HepG2 (cell line): Measurements from ENCODE around the gene CELF4. TPM values are rescaled to one million over a fixed set of nuclear protein-coding genes. Genes with fewer than 3 reads are reported as not detected.

ENCODE experiments used
- ATAC-seq: fragments of 200-7000 bp; cut with Tn5 transposase; 3 replicates; pipeline ENCODE4 v1.9.1; 2020; ENCODE audit warnings: mild to moderate bottlenecking, moderate library complexity
- BruUV-seq: library from RNA; stranded (reverse); fragments of 400-500 nt; replicated peaks from 2 replicates; lab custom pipeline; 2021; lab: Mats Ljungman, UMichigan
- CTCF ChIA-PET: fragments of 300-600 bp; formaldehyde crosslinking; extraction: SDS; loops from one replicate; lab custom pipeline; 2021; ENCODE audit warnings: low total read pairs, inconsistent platforms, low intra/inter-chr PET ratio; lab: Yijun Ruan, JAX
- POLR2A ChIA-PET: fragments of 350-600 bp; sonication (Branson Sonifier 250); formaldehyde crosslinking; loops from one replicate; lab custom pipeline; 2020; ENCODE audit warnings: antibody characterized with exemption, inconsistent platforms; lab: Yijun Ruan, JAX
- DNase-seq: peaks from one replicate; pipeline ENCODE4 v3.0.0-alpha.2; 2015; ENCODE audit warnings: low spot score
- FAIRE-seq: peaks from 3 replicates; lab custom pipeline; 2011; peaks lifted over from hg19 to GRCh38; lab: Jason Lieb, UNC
- H2AFZ ChIP-seq: one replicate; pipeline ENCODE4 v1.6.1; 2011; ENCODE audit warnings: low read length, inconsistent platforms
- H3K27ac ChIP-seq: fragments of 300-600 bp; 3 replicates; pipeline ENCODE4 v1.8.0; 2011; ENCODE audit warnings: mixed run types, mild to moderate bottlenecking, mixed read lengths, low read length, inconsistent platforms; ENCODE audit not compliant: insufficient read depth; ENCODE audit errors: extremely low read length
- H3K27me3 ChIP-seq, 2 experiments: fragments of 200-600 bp in 1 of 2; 2 replicates in 1 of 2; 3 replicates in 1 of 2; pipeline versions ENCODE4 v1.6.0 to v1.8.0; 2011; ENCODE audit warnings: low read length in 2 of 2, mild to moderate bottlenecking in 2 of 2, moderate library complexity in 2 of 2, inconsistent platforms in 1 of 2; ENCODE audit not compliant: insufficient read depth in 2 of 2, control insufficient read depth in 1 of 2
- H3K36me3 ChIP-seq, 2 experiments: fragments of 200-600 bp in 1 of 2; replicated peaks in 1 of 2; 2 replicates in 1 of 2; 3 replicates in 1 of 2; pipeline versions ENCODE4 v1.5.1 to v1.8.0; 2011; ENCODE audit warnings: low read length in 2 of 2, inconsistent platforms in 1 of 2; ENCODE audit not compliant: insufficient read depth in 2 of 2, control insufficient read depth in 1 of 2
- H3K4me1 ChIP-seq: 2 replicates; pipeline ENCODE4 v1.5.1; 2012; ENCODE audit warnings: low read length, inconsistent platforms; ENCODE audit not compliant: insufficient read depth
- H3K4me2 ChIP-seq: 2 replicates; pipeline ENCODE4 v1.6.0; 2011; ENCODE audit warnings: low read depth, low read length, inconsistent platforms
- H3K4me3 ChIP-seq, 3 experiments: fragments of 200-600 bp in 1 of 3; sonication (generic), shearing (Covaris generic) in 1 of 3; replicated peaks in 1 of 3; 2 replicates each; pipeline ENCODE4 v1.5.1; 2011 to 2016; ENCODE audit warnings: low read length in 3 of 3, inconsistent platforms in 2 of 3, low read depth in 2 of 3, mild to moderate bottlenecking in 2 of 3, control low read depth in 1 of 3, mixed read lengths in 1 of 3; ENCODE audit not compliant: insufficient read depth in 1 of 3
- H3K79me2 ChIP-seq: one replicate; pipeline ENCODE4 v1.6.1; 2011; ENCODE audit warnings: low read length, inconsistent platforms; ENCODE audit not compliant: insufficient read depth
- H3K9ac ChIP-seq: 2 replicates; pipeline ENCODE4 v1.6.0; 2011; ENCODE audit warnings: mild to moderate bottlenecking, low read depth, low read length, inconsistent platforms; ENCODE audit not compliant: insufficient read depth
- H3K9me3 ChIP-seq: 2 replicates; pipeline ENCODE4 v1.5.1; 2012; ENCODE audit warnings: mild to moderate bottlenecking, low read length
- H4K20me1 ChIP-seq: 2 replicates; pipeline ENCODE4 v1.6.0; 2011; ENCODE audit warnings: inconsistent platforms, mild to moderate bottlenecking, low read length, moderate library complexity; ENCODE audit not compliant: insufficient read depth
- ARHGAP35 ChIP-seq: sonication (generic); formaldehyde crosslinking; IDR thresholded peaks from 2 replicates; pipeline ENCODE4 v1.9.0; 2022; ENCODE audit warnings: mild to moderate bottlenecking, inconsistent platforms, moderate library complexity, missing genetic modification reagents, borderline replicate concordance
- BCLAF1 ChIP-seq: fragments of 450-650 bp; IDR thresholded peaks from 2 replicates; pipeline ENCODE4 v1.6.1; 2017; ENCODE audit warnings: mild to moderate bottlenecking
- CREB1 ChIP-seq, 2 experiments: fragments of 450-650 bp in 1 of 2; IDR thresholded peaks; 2 replicates each; pipeline ENCODE4 v1.6.1; 2016 to 2017; ENCODE audit warnings: control low read depth in 1 of 2, mild to moderate bottlenecking in 1 of 2, missing compliant biosample characterization in 1 of 2, missing genetic modification characterization in 1 of 2
- GFI1 ChIP-seq: sonication (generic); formaldehyde crosslinking; IDR thresholded peaks from 2 replicates; pipeline ENCODE4 v1.5.0; 2020; ENCODE audit warnings: missing genetic modification reagents, mild to moderate bottlenecking, borderline replicate concordance
- NFE2L2 ChIP-seq: fragments of 150-350 bp; IDR thresholded peaks from 2 replicates; pipeline ENCODE4 v1.6.1; 2014; ENCODE audit warnings: low read length
- NFYB ChIP-seq: sonication (generic); formaldehyde crosslinking; IDR thresholded peaks from 2 replicates; pipeline ENCODE4 v1.4.0; 2020; ENCODE audit warnings: missing genetic modification reagents
- SRSF9 ChIP-seq: fragments of 200-400 bp; formaldehyde crosslinking; IDR thresholded peaks from 2 replicates; pipeline ENCODE4 v1.6.1; 2018; ENCODE audit warnings: borderline replicate concordance, mild to moderate bottlenecking, low read depth, low read length; ENCODE audit not compliant: insufficient read depth, poor library complexity, severe bottlenecking
- ZFP62 ChIP-seq: sonication (generic); formaldehyde crosslinking; IDR thresholded peaks from 2 replicates; pipeline ENCODE4 v1.4.0; 2020; ENCODE audit warnings: missing genetic modification reagents
- ZNF138 ChIP-seq: sonication (generic); formaldehyde crosslinking; IDR thresholded peaks from 2 replicates; pipeline ENCODE4 v1.5.0; 2020; ENCODE audit warnings: mild to moderate bottlenecking, low read depth, missing genetic modification reagents
- ZNF33B ChIP-seq: sonication (generic); formaldehyde crosslinking; IDR thresholded peaks from 2 replicates; pipeline ENCODE4 v1.5.1; 2020; ENCODE audit warnings: mild to moderate bottlenecking, missing genetic modification reagents
- WGBS: methylation state at CpG from one replicate; pipeline ENCODE4 v1.1.6; 2017; ENCODE audit warnings: low lambda C conversion rate; 5-methylcytosine and 5-hydroxymethylcytosine counted together
- in situ Hi-C: cut with HindIII; loops from 2 replicates; pipeline ENCODE4 v1.10.0; 2017; ENCODE audit warnings: low pct_unique_long_range_greater_than_20kb; ENCODE audit not compliant: extremely low pct_ligation_motif_present
- intact Hi-C: fragments of 100-400 bp; cut with micrococcal nuclease; formaldehyde crosslinking; loops from one replicate; pipeline ENCODE4 v1.10.0; 2022; ENCODE audit not compliant: unreplicated experiment
- polyA plus RNA-seq, 8 experiments: library from polyadenylated mRNA; depleted of rRNA in 3 of 8; stranded (reverse) in 7 of 8; unstranded in 1 of 8; fragments of >200 nt; fragmentation: Illumina TruSeq in 4 of 8; extraction: Trizol in 4 of 8; gene quantifications; 2 replicates each; pipeline versions ENCODE4 v1.2.1 to v1.2.3, GENCODE V29; 2011 to 2016; ENCODE audit warnings: low read depth in 4 of 8, missing spikeins in 1 of 8, mixed read lengths in 1 of 8; ENCODE audit not compliant: insufficient read depth in 1 of 8
- total RNA-seq, 5 experiments: library from RNA; depleted of rRNA; stranded (reverse); fragments of >200 nt; fragmentation: Illumina TruSeq; extraction: Trizol; gene quantifications; 2 replicates each; pipeline ENCODE4 v1.2.3, GENCODE V29; 2016; ENCODE audit warnings: low read depth in 1 of 5
- TF ChIP-seq, protein P1 (sequence below): sonication (generic); formaldehyde crosslinking; IDR thresholded peaks from 2 replicates; pipeline ENCODE4 v1.4.0; 2020; ENCODE audit warnings: missing genetic modification reagents, borderline replicate concordance
- TF ChIP-seq, protein P2 (sequence below): IDR thresholded peaks from 2 replicates; pipeline ENCODE4 v1.4.0; 2020; ENCODE audit warnings: mild to moderate bottlenecking, missing genetic modification reagents

The CELF4 gene
- total and polyA plus RNA-seq, 2 of the 13 experiments (the other 11 are each of a cell fraction or from before 2014, with no cell fraction given): not detected

DNA sequence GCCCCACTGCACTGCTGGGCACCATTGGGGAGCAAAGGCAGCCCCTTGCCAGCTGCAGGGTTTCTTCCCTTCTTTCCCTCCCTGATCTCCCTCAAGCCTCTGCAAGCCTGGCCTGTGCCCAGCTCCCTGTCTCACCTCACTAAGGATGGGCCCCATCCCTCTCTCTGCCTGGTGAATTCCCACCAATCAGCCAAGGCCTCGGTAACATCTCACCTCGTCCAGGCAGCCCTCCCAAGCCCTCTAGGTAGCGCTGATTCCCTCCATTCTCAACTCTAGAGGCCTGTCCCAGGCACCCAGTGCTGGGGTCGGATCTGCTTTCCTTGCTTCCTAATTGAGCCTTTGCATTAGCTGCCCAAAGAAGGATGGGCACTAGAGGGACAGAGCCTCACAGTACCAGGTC lies 63.0 kb downstream of the CELF4 start:
- in situ Hi-C loops (no loop called here), intact Hi-C loops (no loop called here)
- no peak for ATAC-seq
- Histone ChIP-seq H4K20me1 (no peaks in the 10 kb centered on the region), H3K9ac (no peak overlapping the region), H3K27me3 (peaks cover 3 to 33% of the 10 kb centered on the region in 2 experiments; a peak in 2 of 5 replicates), H3K27ac (no peak overlapping the region), H3K79me2 (no peaks in the 10 kb centered on the region), H2AFZ (no peak overlapping the region), H3K4me3 (no peak overlapping the region), H3K4me1 (no peaks in the 10 kb centered on the region), H3K9me3 (no peaks in the 10 kb centered on the region), H3K36me3 (no peaks in the 10 kb centered on the region), H3K4me2 (no peak overlapping the region)
- WGBS: 0% methylated on average over 4 of the region's 4 CpGs
- POLR2A ChIA-PET: no interaction called here
- FAIRE-seq: no peak
- no TSS peak for BruUV-seq
- CTCF ChIA-PET: no interaction called here
- DNase-seq: no peak
- TF ChIP-seq NFE2L2 (no peak), NFYB (CRISPR knock-in tag) (no peak), CREB1 (IDR thresholded peaks at IDR 0.05) (no peak), CREB1 (CRISPR knock-in tag; IDR thresholded peaks at IDR 0.05) (no peak), ZNF33B (CRISPR knock-in tag) (no peak), ZNF138 (CRISPR knock-in tag) (no peak), ZFP62 (CRISPR knock-in tag) (no peak), GFI1 (no peak), BCLAF1 (no peak), SRSF9 (no peak), ARHGAP35 (CRISPR knock-in tag) (no peak)
- TF ChIP-seq, protein P1, sequence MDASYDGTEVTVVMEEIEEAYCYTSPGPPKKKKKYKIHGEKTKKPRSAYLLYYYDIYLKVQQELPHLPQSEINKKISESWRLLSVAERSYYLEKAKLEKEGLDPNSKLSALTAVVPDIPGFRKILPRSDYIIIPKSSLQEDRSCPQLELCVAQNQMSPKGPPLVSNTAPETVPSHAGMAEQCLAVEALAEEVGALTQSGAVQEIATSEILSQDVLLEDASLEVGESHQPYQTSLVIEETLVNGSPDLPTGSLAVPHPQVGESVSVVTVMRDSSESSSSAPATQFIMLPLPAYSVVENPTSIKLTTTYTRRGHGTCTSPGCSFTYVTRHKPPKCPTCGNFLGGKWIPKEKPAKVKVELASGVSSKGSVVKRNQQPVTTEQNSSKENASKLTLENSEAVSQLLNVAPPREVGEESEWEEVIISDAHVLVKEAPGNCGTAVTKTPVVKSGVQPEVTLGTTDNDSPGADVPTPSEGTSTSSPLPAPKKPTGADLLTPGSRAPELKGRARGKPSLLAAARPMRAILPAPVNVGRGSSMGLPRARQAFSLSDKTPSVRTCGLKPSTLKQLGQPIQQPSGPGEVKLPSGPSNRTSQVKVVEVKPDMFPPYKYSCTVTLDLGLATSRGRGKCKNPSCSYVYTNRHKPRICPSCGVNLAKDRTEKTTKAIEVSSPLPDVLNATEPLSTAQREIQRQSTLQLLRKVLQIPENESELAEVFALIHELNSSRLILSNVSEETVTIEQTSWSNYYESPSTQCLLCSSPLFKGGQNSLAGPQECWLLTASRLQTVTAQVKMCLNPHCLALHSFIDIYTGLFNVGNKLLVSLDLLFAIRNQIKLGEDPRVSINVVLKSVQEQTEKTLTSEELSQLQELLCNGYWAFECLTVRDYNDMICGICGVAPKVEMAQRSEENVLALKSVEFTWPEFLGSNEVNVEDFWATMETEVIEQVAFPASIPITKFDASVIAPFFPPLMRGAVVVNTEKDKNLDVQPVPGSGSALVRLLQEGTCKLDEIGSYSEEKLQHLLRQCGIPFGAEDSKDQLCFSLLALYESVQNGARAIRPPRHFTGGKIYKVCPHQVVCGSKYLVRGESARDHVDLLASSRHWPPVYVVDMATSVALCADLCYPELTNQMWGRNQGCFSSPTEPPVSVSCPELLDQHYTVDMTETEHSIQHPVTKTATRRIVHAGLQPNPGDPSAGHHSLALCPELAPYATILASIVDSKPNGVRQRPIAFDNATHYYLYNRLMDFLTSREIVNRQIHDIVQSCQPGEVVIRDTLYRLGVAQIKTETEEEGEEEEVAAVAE (CRISPR knock-in tag): no peak
- TF ChIP-seq, protein P2, sequence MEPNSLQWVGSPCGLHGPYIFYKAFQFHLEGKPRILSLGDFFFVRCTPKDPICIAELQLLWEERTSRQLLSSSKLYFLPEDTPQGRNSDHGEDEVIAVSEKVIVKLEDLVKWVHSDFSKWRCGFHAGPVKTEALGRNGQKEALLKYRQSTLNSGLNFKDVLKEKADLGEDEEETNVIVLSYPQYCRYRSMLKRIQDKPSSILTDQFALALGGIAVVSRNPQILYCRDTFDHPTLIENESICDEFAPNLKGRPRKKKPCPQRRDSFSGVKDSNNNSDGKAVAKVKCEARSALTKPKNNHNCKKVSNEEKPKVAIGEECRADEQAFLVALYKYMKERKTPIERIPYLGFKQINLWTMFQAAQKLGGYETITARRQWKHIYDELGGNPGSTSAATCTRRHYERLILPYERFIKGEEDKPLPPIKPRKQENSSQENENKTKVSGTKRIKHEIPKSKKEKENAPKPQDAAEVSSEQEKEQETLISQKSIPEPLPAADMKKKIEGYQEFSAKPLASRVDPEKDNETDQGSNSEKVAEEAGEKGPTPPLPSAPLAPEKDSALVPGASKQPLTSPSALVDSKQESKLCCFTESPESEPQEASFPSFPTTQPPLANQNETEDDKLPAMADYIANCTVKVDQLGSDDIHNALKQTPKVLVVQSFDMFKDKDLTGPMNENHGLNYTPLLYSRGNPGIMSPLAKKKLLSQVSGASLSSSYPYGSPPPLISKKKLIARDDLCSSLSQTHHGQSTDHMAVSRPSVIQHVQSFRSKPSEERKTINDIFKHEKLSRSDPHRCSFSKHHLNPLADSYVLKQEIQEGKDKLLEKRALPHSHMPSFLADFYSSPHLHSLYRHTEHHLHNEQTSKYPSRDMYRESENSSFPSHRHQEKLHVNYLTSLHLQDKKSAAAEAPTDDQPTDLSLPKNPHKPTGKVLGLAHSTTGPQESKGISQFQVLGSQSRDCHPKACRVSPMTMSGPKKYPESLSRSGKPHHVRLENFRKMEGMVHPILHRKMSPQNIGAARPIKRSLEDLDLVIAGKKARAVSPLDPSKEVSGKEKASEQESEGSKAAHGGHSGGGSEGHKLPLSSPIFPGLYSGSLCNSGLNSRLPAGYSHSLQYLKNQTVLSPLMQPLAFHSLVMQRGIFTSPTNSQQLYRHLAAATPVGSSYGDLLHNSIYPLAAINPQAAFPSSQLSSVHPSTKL (CRISPR knock-in tag): no peak
